K562 (cell line): ENCODE results near the gene IQCC. TPM values are rescaled to one million over a fixed set of nuclear protein-coding genes. Genes with fewer than 3 reads are reported as not detected.
A peak's percentile ranks its signal among the peaks of the same experiment; 100 is the strongest.

ENCODE experiments used
- ARID2 ChIP-seq: fragments of 450-650 bp; IDR thresholded peaks from 2 replicates; pipeline ENCODE4 v1.6.1; 2017; ENCODE audit warnings: antibody characterized with exemption, mild to moderate bottlenecking
- CGGBP1 ChIP-seq: fragments of 250-450 bp; sonication (Bioruptor Pico); IDR thresholded peaks from 2 replicates; pipeline ENCODE4 v1.9.0; 2021; ENCODE audit warnings: mild to moderate bottlenecking
- CHD2 ChIP-seq: IDR thresholded peaks from 2 replicates; pipeline ENCODE4 v1.6.1; 2011; ENCODE audit warnings: low read depth, low read length
- CHD4 ChIP-seq: fragments of 200-600 bp; sonication (generic); IDR thresholded peaks from 3 replicates; pipeline ENCODE4 v1.6.1; 2012; ENCODE audit warnings: low read depth, mild to moderate bottlenecking, mixed read lengths, low read length, inconsistent platforms; ENCODE audit not compliant: insufficient read depth, insufficient replicate concordance, poor library complexity, severe bottlenecking
- CREM ChIP-seq: IDR thresholded peaks from 2 replicates; pipeline ENCODE4 v1.6.1; 2014; ENCODE audit warnings: antibody characterized with exemption, low read depth
- CTCFL ChIP-seq: IDR thresholded peaks from 2 replicates; pipeline ENCODE4 v1.6.1; 2011; ENCODE audit warnings: borderline replicate concordance, low read depth, mild to moderate bottlenecking, moderate library complexity, low read length; ENCODE audit not compliant: insufficient read depth, poor library complexity, severe bottlenecking
- EP400 ChIP-seq: fragments of 450-650 bp; IDR thresholded peaks from 2 replicates; pipeline ENCODE4 v1.6.1; 2017; ENCODE audit warnings: antibody characterized with exemption, mild to moderate bottlenecking, moderate library complexity
- FIP1L1 ChIP-seq: fragments of 200-400 bp; formaldehyde crosslinking; IDR thresholded peaks from 2 replicates; pipeline ENCODE4 v1.6.1; 2018; ENCODE audit warnings: mild to moderate bottlenecking, low read depth, low read length; ENCODE audit not compliant: poor library complexity, severe bottlenecking
- GATAD2A ChIP-seq: fragments of 450-650 bp; IDR thresholded peaks from 2 replicates; pipeline ENCODE4 v1.6.1; 2017
- HDAC1 ChIP-seq, 2 experiments: fragments of 450-650 bp; IDR thresholded peaks; 2 replicates each; pipeline ENCODE4 v1.6.1; 2016 to 2017; ENCODE audit warnings: inconsistent platforms in 1 of 2, mild to moderate bottlenecking in 1 of 2, moderate library complexity in 1 of 2
- HDAC2 ChIP-seq: fragments of 450-650 bp; IDR thresholded peaks from 2 replicates; pipeline ENCODE4 v1.6.1; 2016; ENCODE audit warnings: mild to moderate bottlenecking
- KDM1A ChIP-seq, 2 experiments: fragments of 450-650 bp; IDR thresholded peaks; 2 replicates each; pipeline ENCODE4 v1.6.1; 2016; ENCODE audit warnings: mild to moderate bottlenecking in 2 of 2
- NRF1 ChIP-seq, 2 experiments: fragments of 450-650 bp; IDR thresholded peaks in 1 of 2; conservative IDR thresholded peaks in 1 of 2; 2 replicates each; pipeline ENCODE4 v1.6.1; 2014; ENCODE audit warnings: mild to moderate bottlenecking in 2 of 2
- REST ChIP-seq, 2 experiments: fragments of 450-650 bp; formaldehyde crosslinking in 1 of 2; IDR thresholded peaks; 2 replicates each; pipeline versions ENCODE4 v1.4.0 to v1.6.1; 2014 to 2020; ENCODE audit warnings: mild to moderate bottlenecking in 2 of 2, borderline replicate concordance in 1 of 2, low read depth in 1 of 2
- ZNF197 ChIP-seq: fragments of 200-800 bp; sonication (Bioruptor generic); IDR thresholded peaks from 2 replicates; pipeline ENCODE4 v1.6.1; 2016; ENCODE audit warnings: low read depth, missing genetic modification characterization, missing compliant biosample characterization
- ZNF384 ChIP-seq: IDR thresholded peaks from 2 replicates; pipeline ENCODE4 v1.6.1; 2012; ENCODE audit warnings: low read depth, low read length, improper control_type of control experiment
- polyA plus RNA-seq, 8 experiments: library from polyadenylated mRNA; depleted of rRNA in 4 of 8; stranded (reverse) in 5 of 8; unstranded in 3 of 8; fragments of >200 nt; fragmentation: Nextera tagmentation in 2 of 8; fragmentation: Illumina TruSeq in 1 of 8; extraction: Ambion mirVana in 2 of 8; extraction: Trizol in 1 of 8; gene quantifications; 2 replicates each; pipeline versions ENCODE4 v1.2.1 to v1.2.3, GENCODE V29; 2011 to 2014; ENCODE audit warnings: inconsistent platforms in 1 of 8, missing spikeins in 1 of 8
- total RNA-seq, 7 experiments: library from RNA; depleted of rRNA in 6 of 7; stranded (reverse); fragments of >200 nt in 6 of 7; fragmentation: Illumina TruSeq in 2 of 7; extraction: Trizol in 2 of 7; gene quantifications; 2 replicates each; pipeline versions ENCODE4 v1.2.1 to v1.2.3, GENCODE V29; 2011 to 2021; ENCODE audit warnings: low replicate concordance in 1 of 7

Gene IQCC
- total and polyA plus RNA-seq, 9 of the 15 experiments (the other 6 are each of a cell fraction or from before 2014, with no cell fraction given): 8.1 to 16.5 (median 10.7) TPM

- TF ChIP-seq REST (IDR thresholded peaks at IDR 0.05; ENCODE audit: borderline replicate concordance) (peak; percentile 78; the same call in 1 of the 2 replicates), REST (CRISPR knock-in tag; IDR thresholded peaks at IDR 0.05; ENCODE audit: low read depth) (no peak), EP400 (peak; percentile 42; the same call in 1 of the 2 replicates), NRF1 (conservative IDR thresholded peaks at IDR 0.05 in 1 of 2, IDR thresholded peaks at IDR 0.05 in 1 of 2) (peak; percentile 65 to 73), GATAD2A (peak; percentile 73), HDAC1 (IDR thresholded peaks at IDR 0.05) (peak in 1 of 2 experiments; percentile 50; a peak in 1 of 4 replicates), CTCFL (peak; percentile 81), CHD2 (0 out of 2 replicates have a peak, but pooled peaks have one; percentile 32), ARID2 (peak; percentile 66), KDM1A (IDR thresholded peaks at IDR 0.05) (peak; percentile 62 to 86; a peak in 3 of 4 replicates), ZNF384 (peak; percentile 52), CGGBP1 (no peak), ZNF197 (no peak), FIP1L1 (peak; percentile 27), HDAC2 (peak; percentile 93), CHD4 (peak; percentile 72), CREM (peak; percentile 63)
Observed at GRCh38 chr1:32247983-32248889, 42.8 kb downstream of the IQCC start (continued).
